Measurements from ENCODE around the gene CBX8.

Gene CBX8

DNA sequence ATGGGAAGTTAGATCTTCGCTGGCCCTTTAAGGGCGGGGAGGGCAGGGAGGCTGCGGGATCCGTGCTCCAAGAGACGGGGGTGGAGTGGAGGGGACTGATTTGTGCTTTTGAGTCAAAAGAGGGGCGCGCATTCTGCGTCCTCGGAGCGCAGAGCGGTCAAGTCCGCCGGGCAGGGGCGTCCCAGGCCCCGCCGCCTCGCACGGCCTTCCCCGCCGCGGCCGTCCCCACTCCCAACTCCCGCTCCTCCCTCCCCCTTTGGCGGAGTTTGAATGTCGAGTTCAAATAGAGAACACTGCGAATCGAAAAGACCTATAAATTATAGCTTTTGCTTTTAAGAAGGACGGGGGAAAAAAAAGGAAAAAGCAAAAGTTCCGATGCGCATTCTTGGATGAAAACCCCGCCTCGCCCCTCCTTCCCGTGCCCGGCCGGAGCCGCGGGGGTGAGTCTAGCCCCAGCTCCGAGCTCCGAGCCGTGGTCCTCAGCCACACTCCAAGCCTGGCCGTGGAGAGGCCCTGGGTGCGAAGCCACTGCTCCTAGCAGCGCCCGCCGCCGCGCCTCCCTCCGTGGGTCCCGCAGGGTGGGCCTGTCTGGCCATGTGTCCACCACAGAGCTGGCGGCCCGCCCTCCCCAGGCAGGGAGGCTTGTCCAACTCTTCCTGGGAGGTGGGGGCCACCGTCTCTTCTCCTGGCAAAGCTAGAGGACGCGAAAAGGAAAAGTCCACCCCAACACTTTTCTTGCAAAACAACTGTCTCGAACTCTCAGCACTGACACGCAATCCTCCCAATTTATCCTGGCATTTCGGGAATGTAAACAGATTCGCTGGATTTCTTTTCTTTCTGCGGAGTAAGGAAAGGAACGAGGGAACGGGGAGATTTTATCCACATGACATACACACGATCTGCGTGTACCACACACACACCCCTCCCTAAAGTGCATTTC is 3.6 kb downstream of the CBX8 start:
- no peak for DNase-seq (ENCODE audit: low read depth)

DNA sequence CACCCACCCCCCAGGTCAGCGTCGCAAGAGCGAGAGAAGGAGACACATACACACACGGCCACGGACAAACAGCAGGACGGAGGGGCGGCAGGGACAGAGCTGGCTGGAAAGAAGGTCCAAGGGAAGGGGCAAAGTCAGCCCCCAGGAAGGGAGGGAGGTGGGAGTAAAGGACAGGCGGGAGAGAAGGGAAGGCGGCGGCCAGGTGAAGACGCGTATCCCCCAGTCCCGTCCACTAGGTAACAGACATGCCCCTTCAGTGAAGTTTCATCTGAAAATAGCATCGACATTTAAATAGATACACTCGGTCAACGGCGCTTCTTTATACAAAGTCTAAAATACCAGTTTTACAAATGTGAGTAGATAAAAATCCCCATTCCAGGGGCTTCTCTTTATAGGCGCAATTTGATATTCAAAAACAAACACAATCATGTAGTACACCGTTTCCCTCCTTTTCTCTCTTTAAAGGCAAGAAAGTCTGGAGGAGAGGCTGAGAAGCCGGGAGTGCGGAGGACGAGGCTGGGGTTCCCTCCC is 4.5 kb downstream of the CBX8 start:
- no peak for DNase-seq (ENCODE audit: low read depth)

DNA sequence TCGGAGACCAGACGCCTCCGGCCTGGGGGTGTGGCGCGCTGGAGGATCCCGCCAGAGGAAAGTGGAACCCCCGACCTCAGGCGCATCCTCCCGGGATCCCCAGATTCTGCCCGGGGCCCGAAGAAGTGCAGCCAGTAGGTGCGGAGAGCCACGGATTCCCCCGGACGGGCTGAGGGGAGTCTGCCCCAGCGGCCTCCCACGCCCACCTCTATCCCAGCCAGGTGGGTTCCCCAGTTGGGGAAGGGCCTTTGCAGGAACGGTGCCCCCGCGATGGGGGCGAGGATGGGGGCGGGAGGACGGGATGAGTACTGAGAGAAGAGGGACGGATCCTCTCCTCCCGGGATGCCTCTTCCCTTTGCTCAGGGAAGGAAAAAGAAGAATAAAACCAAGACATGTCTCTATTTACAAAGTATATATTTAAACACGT is 5.1 kb downstream of the CBX8 start:
- DNase-seq (ENCODE audit: low read depth) = no peak

DNA sequence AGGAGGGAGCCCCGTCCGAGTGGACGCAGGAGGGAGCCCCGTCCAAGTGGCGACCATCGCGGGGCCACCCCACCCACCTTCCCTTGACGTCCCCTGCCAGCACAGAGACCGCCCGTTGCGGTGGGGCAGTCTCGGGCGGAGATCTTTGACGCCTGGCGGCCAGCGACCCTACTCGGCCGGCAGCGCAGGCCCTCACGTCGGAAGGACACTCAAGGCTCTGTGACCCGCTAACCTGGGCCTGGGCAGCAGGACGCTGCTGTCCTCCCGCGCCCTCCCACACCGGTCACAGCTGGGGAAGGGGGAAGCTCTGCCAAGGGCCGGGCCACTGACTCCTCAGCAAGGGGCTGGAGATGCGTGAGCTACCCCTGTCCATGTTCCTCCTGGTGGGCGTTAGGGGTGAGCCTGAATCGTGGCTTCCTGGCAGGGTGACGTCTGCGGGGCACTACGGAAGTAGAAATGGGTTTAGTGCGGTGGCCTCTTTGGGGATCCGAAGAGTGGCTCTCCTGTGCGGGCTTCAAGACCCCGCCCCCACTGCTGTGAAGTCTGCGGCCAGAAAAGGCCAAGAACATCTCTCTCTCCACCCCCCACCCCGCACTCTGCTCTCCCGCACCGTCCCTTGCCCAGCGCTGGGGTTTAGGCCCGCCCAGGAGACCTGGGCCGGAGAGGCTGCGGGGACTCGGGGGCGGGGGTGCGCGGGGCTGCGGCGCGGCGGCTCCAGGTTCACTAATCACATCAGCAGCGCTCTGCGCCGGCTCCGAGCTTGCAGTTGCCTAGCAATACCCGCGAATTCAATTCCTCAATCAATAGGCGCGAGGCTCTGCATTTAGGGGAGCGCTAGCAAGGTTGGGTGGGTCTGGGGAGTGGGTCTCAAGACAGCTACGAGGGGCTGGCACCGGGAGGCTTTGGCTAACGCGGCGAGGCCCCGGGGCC is 5.8 kb downstream of the CBX8 start:
- no peak for DNase-seq (ENCODE audit: low read depth)

DNA sequence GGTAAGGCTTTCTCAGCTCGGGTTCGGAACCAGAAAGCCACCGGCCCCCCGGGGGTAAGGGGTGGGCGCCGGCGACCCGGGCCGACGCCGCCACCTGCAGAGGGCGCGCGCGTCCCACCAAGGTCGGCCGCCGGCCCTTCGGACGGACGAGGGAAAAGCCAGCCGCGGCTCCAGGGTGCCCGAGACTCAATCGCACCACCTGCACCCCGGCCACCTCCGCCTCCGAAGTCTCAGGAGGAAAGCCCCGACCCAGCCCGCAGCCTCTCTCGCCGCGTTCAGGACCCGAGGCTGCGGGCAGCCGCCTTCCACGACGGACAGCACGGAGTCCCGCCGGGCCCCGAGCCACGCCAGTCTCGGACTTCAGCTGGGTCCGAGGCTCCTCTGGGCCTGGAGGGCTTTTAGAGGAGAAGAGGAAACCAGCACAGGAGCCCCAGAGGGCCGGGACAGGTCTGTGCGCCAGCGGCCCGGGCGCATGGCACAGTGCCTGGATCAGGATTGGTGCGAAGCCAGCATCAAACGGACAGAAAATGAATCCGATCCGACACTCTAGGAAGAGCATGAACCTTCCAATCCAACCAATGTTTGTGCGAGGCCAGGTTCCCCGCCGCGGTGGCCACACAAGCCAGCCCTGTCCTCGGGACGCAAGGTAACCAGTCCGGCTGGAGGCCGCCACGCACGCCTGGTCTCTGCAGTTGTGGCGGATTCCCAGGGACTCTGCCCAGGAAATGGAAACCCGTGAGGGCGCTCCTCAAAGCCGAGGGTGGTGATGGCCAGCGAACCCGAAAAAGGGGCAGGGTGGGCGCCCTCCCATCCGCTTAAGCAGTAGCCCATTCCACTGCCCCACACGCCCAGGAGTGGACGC is 6.7 kb downstream of the CBX8 start:
- no peak for DNase-seq (ENCODE audit: low read depth)

DNA sequence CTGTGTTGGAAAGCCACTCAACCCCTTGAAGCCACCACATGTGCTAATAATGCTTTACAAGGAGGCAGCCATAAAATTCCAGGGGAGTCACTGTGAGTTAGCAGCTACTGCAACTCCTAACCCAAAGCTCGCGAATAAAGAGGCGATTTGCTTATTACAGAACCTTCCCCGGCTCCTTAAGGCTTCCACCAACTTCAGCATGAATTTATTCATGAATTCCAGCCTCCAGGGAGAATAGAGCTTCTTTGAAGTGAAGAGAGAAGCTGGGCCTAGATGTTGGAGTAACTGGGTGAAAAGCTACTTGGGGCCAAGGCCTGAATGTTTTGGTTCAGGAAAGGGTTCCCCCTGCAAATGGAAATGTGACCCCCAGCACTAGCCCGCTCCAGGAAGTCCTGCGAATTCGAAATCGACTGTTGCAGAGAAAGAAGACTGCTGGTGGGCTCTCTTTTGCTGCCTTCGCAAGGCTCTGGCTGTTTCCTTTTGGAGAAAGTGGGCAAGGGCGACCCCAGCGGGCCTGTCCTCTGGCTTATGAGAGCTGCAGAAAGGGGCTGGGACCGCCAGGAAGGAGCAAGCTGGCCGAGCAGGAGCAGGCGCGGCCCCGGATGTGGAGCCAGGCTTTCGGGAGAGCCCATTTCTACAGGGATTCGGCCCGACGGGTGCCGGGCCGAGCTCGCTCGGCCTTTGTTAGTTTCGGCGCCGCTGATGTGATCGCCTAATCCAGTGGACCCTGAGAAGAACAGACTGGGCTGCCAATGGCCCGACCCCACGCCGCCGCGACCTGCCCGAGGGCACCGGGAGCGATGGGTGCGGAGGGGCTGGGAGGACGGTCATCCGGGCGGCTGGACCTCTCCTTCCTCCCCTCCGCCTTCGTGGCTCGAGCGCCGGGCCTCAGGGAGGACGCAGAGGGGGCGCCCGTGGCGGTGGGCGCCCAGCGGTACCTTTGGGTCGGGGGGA is 7.6 kb downstream of the CBX8 start:
- DNase-seq (ENCODE audit: low read depth) = no peak

DNA sequence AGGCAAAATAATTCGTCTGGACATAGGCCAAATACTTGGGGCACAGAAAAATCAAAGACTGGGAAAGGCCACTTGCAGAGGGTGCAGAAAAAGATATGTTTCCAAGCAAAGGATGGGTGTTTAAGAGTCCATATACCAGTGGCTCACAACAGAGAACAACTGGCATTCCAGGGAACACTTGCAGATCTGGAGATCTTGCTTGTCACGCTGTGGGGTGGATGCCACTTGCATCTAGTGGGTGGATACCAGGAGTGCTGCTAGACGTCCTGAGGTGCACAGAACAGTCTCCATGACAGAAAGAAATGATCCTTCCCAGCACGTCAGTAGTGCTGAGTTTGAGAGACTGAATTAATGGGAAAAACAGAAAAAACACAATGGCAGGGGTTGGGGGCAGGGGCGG is 8.4 kb downstream of the CBX8 start:
- no peak for DNase-seq (ENCODE audit: low read depth)

DNA sequence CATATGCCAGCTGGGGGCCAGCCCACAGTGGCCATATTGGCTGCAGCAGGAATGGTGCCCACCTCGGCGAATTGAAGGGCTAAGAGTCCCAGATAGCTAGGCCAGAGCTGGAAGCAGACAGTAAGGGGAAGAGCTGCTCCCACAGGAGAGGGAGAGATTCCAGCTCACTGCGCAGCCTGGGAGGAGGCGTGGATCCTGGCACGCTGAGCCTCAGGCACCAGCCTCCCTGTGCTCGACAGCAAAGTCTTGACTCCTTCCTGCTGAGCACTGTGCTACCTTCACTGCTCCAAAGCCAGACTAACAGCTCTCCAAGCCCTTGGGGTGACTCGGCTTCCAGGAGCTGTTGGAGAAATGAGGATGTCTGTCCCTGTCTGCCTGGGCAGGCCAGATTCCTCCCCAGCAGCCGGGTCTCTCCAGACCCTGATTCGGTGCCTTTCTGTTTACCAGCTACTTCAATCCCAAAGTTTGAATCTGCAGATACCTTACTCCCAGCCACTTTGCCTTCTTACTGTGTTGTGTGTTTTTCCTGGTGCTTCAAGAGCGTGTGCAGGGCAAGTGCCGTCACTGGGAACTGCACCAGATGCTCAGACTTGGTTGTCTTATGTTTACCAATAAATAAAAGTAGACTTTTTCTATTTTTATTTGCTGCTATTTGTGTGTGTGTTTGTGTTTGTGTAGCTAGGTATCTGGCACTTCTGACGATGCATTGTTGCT is 9.8 kb downstream of the CBX8 start:
- DNase-seq (ENCODE audit: low read depth) = no peak

DNA sequence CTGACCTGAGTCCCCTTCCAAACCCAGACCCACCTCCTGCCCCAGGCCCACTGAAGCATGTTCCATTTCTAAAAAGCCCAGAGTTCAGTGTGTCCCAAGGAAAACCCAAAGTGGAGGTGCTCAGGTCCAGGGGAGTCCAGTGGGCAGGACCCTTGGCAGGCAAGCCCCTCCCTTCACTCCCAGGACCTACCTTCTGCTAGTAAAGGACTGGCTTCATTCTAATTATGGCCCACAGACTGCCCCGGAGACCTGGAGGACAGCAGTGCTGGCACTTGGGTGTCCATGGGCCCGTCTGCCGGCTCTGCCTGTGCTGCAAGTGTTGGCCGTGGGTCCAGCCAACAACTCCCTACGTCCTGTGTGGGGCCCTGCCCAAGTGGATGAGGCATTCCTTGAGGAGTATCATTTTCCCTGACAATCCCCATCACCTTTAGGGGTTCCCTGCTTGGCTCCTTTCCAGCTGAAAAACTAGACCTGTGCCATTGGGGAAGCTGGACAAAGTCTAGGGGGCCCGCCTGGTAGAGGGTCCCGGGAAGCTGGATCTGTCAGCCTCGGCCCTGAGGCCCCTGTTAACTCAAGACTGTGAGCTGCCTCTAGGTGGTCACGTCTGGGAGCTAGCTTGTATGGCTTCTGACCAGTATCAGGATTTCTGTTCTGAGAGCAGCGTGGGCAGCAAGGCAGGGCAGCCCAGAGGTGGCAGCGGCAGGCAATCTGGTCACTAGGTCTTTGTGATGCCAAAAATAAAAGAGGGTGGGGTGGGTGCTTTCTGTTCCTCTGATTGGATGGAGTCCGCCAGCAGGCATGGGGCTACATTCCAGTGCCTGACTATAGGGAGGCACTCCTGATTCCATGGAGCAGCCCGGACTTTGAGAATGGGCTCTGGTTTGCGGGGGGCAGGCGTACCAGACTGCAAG is 10.7 kb downstream of the CBX8 start:
- no peak for DNase-seq (ENCODE audit: low read depth)

DNA sequence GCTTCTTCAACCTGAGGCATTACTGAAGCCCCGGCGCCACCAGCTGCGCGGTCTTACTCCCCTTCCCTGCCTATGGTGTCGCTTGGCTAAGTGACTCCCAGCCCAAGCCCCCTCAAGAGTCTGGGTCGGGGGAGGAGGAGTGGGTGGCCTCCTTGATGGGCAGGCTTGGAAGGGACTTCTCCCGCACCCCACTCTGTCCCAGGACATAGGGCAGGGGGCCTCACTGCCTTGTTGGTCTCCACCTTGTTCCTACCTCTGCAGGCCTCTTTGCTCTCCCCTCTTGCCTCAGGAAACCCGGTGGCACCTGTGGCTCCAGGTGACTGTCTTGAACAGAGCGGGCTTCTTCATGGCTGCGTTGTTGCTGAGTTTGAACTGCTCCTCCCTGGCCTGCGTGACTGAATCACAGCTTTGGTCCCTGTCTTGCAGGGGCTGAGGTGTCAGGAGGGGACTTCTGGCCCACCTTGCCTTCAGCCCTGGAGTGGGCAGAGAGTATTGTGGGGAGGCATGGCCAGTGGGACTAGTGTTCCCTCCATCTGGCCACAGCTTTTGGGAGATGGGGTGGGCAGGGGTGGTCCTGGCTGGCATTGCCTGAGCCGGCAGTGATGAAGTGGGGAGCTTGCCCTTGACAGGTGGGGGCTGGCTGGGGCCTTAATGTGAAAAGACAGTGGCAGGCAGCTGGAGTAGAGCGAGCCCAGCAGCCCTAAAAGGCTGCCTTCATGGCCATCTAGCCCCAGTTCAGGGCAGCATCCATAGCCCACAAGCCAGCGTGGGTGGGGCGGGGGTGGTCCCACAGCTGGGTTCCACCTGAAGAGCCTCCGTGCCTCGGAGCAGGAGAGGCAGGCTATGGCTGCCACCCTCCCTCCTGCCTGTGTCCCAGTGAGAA is 11.6 kb downstream of the CBX8 start:
- no peak for DNase-seq (ENCODE audit: low read depth)

DNA sequence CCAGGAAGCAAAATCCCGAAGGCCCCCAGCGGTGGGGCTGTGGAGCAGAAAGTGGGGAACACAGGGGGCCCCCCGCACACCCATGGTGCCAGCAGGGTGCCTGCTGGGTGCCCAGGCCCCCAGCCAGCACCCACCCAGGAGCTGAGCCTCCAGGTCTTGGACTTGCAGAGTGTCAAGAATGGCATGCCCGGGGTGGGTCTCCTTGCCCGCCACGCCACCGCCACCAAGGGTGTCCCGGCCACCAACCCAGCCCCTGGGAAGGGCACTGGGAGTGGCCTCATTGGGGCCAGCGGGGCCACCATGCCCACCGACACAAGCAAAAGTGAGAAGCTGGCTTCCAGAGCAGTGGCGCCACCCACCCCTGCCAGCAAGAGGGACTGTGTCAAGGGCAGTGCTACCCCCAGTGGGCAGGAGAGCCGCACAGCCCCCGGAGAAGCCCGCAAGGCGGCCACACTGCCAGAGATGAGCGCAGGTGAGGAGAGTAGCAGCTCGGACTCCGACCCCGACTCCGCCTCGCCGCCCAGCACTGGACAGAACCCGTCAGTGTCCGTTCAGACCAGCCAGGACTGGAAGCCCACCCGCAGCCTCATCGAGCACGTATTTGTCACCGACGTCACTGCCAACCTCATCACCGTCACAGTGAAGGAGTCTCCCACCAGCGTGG is 12.4 kb downstream of the CBX8 start:
- DNase-seq (ENCODE audit: low read depth) = no peak

DNA sequence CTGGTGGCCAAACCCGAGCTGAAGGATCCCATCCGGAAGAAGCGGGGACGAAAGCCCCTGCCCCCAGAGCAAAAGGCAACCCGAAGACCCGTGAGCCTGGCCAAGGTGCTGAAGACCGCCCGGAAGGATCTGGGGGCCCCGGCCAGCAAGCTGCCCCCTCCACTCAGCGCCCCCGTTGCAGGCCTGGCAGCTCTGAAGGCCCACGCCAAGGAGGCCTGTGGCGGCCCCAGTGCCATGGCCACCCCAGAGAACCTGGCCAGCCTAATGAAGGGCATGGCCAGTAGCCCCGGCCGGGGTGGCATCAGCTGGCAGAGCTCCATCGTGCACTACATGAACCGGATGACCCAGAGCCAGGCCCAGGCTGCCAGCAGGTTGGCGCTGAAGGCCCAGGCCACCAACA is 13.0 kb downstream of the CBX8 start:
- no peak for DNase-seq (ENCODE audit: low read depth)

DNA sequence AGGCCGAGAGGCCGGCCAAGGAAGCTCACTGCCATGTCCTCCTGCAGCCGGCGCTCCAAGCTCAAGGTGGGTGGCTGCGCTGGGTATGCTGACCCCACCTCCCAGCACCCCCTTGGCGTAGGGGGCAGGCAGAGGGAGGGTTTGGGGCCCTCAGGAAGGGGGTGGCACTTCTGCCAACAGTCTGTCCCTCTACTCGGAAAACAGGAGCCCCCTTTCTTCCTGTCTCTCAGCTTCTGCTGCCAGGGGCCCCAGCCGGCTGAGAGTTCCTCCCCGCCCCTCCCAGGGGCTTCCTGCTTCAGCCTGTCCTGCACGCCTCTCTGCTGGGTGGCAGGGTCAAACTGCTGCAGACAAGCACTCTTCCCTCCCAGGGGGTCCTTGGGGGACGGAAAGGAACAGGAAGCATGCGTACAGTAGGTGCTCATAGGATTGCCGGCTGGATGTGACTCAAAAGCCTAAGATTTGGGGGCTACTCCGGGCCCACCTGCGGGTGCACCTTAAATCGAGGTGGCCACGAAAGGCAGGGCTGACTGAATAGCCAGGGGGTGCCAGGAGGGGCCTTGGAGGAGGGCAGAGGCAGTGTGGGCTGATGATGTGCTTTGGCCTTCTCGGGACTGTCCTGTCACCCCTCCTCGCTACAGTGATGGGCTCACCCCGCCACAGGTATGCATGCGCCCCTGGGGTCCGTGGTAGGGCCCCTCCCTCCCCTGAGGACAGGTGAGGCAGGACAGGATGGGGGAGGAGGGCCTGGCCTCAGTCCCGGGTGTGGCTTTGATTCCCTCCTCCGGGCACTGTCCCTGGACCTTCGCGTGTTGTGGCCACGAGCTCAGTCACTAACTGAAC is 14.9 kb downstream of the CBX8 start:
- no peak for DNase-seq (ENCODE audit: low read depth)

DNA sequence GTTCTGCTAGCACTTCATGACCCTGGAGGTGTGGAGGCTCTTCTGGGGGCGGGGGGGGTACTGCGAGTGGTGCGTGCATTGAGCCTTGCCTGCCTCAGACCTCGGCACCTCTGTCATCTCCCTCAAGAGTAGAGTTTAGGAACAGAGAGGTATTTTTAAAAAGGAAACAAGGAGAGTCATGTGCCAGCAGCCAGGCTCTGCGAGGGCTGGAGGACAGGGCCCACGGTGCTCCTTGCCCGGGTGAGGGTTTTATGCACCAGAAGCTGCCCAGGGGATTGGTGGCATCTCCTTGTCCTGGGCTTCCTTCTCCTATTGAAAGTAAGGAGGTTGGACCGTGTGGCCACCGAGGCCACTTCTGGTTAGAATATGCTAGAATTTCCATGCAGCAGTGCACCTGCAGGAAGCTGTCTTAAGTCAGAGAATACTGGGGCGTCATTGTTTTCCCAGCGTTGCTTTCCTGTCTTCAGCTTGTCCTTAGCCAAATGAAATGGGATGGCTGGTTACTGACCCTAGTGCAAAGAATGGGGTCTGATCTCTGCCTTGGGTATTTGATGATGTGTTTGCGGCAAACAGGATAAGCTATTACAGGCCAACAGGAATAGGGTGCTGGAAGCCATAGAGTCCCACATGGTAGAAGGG is 15.7 kb downstream of the CBX8 start:
- no peak for DNase-seq (ENCODE audit: low read depth)

DNA sequence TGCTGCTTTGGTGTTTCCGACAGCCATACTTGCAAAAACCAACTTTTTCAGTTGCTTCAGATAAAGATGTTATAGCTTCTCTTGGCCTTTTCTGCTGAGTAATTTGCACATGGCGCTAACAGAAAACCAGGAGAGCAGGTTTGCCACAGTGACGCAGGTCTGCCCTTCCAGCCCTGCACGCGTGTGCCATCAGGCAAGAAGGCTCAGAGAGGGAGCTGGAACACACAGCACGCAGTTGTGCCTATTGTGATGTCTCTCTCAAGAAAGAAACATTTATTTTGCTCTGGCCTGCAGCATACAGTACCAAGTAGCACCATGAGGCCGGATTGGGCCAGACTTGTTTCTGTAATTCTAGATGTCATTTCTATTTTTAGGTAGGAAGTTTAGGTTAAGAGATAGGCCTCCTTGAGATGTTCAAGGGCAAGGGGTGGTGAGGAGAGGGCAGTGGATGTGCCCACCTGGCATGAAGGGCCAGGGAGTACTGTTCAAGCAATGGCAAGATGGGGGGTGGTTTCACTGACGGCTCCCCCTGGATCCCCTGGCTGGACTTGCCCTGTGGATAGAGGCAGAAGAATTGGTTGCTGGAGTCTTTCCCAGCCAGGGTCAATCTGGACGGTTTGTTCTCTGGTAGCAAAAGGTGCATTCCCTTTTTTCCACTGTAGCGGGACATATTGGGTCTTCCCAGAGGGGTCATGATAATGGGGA is 17.1 kb downstream of the CBX8 start:
- no peak for DNase-seq (ENCODE audit: low read depth)
